ENCODE measurements around the gene FBLN2. TPM values are rescaled to one million over a fixed set of nuclear protein-coding genes. Genes with fewer than 3 reads are reported as not detected.
"Not testable (repeated sequence)": the region's sequence is repeated elsewhere in the genome, so short reads cannot be mapped to it uniquely, and the experiment has no call there.

Gene FBLN2
- total RNA-seq, 2 donors from 2014 or later, result 0.19 TPM; not detected in 1

DNA sequence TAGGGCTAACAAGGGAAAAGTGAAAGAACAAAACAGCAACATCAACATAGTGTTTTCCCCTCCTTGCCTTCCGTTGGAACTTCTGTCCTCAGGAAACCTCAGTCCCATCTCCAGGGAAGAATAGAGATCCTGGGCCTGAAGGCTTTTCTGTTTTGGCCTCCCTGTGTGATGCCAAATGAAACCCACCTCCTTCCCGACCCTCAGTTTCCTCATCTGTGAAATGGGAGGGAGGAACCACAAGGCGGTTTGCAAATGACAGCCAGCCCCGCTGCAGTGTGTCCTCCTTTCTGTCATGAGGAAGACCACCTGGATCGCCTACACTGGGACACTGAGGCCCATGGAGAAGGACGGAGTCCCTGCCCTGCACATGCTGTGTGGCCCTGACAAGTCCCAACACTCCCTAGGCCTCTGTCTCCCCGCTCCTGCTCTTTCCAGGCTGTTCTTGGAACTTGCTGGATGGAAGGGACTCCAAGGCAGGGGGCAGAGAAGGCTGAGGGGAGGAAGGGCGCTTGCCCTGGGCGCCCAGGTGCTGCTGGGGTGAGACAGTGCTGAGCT lies 28.5 kb upstream of the FBLN2 start:
- Mint-ChIP-seq H3K27me3 (no peaks in the 10 kb centered on the region), H3K9me3 (no peaks in the 10 kb centered on the region), H3K4me3 (no peak overlapping the region), H3K27ac (no peak overlapping the region), H3K4me1 (no peaks in the 10 kb centered on the region), H3K36me3 (ENCODE audit: low read depth) (no peaks in the 10 kb centered on the region)
- ATAC-seq (replicated peaks), result no peak

DNA sequence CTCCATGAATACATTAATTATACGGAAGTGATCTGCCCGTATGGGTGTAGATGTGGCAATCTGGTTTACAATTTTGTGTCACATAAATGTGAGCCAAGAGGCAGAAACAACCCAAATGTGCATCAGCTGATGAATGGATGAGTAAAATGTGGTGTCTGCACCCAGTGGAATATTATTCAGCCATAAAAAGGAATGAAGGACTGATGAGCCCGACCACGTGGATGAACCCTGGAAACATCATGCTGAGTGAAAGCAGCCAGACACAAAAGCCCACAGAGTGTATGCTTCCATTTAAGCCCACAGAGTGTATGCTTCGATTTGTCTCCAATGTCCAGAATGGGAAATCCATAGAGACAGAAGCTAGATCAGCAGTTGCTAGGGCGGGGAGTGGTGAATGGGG lies 27.6 kb upstream of the FBLN2 start:
- Mint-ChIP-seq H3K4me1 (no peaks in the 10 kb centered on the region), H3K9me3 (no peaks in the 10 kb centered on the region), H3K36me3 (ENCODE audit: low read depth) (no peaks in the 10 kb centered on the region), H3K4me3 (no peak overlapping the region), H3K27ac (no peak overlapping the region), H3K27me3 (no peaks in the 10 kb centered on the region)
- no peak for ATAC-seq (replicated peaks)

DNA sequence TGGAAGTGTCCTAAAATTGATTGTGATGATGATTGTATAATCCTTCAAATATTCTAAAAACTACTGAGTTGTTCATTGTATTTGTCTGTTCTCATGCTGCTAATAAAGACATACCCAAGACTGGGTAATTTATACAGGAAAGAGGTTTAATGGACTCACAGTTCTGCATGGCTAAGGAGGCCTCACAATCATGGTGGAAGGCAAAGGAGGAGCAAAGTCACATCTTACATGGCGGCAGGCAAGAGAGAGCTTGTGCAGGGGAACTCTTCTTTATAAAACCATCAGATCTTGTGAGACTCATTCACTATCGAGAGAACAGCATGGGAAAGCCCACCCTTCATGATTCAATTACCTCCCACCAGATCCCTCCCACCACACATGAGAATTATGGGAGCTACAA lies 27.2 kb upstream of the FBLN2 start:
- H3K4me3 Mint-ChIP-seq; H3K36me3 Mint-ChIP-seq (ENCODE audit: low read depth); H3K27me3 Mint-ChIP-seq; H3K9me3 Mint-ChIP-seq; ATAC-seq (replicated peaks); H3K4me1 Mint-ChIP-seq; H3K27ac Mint-ChIP-seq: not testable (repeated sequence)

DNA sequence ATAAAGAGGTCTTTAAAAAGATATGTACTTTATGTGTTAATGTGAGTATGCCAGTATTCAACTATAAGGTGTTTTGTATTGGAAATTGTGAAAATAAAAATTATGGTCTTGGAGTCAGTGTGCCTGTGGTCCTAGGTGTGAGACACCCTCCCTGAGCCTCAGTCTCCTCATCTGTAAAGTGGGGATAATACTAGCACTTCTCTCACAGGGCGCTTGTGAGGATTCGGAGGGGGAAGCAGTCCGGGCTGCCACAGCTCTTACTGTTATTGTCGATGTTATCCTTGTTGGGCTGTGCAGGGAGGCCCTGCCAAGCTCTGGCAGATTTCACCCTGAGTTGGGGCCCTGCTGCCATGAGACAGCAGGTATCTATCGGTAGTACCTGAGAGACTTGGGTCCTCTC lies 26.7 kb upstream of the FBLN2 start:
- H3K27me3 Mint-ChIP-seq, result no peaks in the 10 kb centered on the region
- no peak for ATAC-seq (replicated peaks)
- H3K27ac Mint-ChIP-seq, result no peak overlapping the region
- no peaks in the 10 kb centered on the region for H3K36me3 Mint-ChIP-seq (ENCODE audit: low read depth)
- H3K4me3 Mint-ChIP-seq, result no peak overlapping the region
- H3K9me3 Mint-ChIP-seq, result no peaks in the 10 kb centered on the region
- H3K4me1 Mint-ChIP-seq, result no peaks in the 10 kb centered on the region

DNA sequence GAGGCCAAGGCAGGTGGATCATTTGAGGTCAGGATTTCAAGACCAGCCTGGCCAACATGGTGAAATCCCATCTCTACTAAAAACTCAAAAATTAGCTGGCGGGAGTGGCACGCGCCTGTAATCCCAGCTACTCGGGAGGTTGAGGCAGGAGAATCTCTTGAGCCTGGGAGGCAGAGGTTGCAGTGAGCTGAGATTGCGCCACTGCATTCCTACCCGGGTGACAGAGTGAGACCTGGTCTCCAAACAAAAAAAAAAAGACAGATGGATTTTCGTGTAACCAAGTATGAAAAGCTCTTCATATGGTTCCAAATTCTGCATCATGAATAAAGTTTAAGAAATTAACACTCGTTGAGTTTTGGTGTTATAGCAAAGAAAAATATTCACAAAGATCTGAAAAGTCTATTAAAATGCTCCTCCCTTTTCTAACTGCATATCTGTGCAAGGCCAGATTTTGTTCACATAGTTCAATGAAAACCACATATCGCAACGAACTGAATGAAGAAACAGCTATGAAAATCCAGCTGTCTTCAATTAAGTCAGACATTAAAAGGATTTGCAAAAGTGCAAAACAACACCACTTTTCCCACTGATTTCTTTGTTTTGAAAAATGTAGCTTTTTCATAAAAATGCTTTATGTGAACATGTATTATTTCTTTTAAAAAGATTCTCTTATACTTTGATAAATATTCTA lies 23.8 kb upstream of the FBLN2 start:
- Mint-ChIP-seq H3K9me3 (no peaks in the 10 kb centered on the region), H3K27ac (no peak overlapping the region), H3K27me3 (peaks cover 10% of the 10 kb centered on the region), H3K4me1 (no peaks in the 10 kb centered on the region), H3K36me3 (ENCODE audit: low read depth) (no peaks in the 10 kb centered on the region), H3K4me3 (no peak overlapping the region)
- ATAC-seq (replicated peaks), result no peak

DNA sequence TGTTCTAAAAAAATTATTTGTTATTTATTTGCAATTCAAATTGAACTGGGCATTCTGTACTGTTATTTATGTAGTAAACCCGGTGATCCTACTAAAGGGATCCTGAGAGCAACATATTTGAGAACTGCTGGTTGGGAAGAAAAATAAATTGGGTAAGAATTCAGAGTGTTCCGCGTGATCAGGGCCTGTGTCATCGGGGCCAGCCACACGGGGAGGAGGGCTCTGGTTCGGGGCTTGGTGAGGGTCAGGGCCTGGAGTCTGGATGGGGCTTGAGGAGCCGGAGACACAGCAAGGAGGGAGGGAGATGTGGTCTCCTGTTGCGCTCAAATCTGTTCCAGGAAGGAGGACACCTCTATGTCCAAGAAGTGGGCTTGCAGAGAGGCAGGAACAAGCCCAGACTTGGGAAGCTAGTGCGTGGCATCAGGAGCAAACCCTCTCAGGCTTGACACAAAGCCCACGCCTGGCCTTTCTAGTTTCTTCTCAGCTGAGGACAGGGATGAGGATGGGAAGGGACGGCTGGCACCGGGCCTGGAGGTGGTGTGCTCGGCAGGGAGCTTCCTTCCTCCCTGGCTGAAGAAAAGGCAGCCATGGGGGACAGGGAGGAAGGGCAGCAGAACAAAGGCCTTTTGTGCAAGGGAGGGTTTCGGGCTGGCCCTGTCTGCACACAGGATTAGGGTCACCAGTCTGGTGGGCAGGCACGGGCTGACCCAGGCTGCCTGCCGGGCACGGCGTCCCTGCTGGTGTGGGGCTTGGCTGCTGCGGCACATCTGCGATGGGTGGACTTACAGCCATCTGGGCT lies 22.9 kb upstream of the FBLN2 start:
- Mint-ChIP-seq H3K9me3 (no peaks in the 10 kb centered on the region), H3K27ac (no peak overlapping the region), H3K4me3 (no peak overlapping the region), H3K27me3 (peaks cover 10% of the 10 kb centered on the region), H3K4me1 (no peaks in the 10 kb centered on the region), H3K36me3 (ENCODE audit: low read depth) (no peaks in the 10 kb centered on the region)
- ATAC-seq (replicated peaks), result no peak

DNA sequence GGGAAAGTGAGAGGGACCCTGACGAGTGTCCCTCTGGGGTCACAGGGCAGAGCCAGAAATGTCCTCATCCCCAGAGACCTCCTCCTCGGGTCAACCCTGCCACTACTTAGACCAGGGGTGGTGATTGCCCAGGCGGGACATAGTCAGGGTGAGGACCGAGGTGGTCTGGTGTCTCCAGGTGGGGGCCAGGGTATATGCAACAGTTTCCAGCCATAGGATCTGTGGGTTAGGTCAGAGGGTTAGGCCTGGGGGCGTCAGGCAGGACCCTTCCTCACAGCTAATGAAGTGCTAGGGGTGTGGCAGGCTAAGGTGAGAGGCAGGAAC lies 22.3 kb upstream of the FBLN2 start:
- no peak for ATAC-seq (replicated peaks)
- Mint-ChIP-seq H3K36me3 (ENCODE audit: low read depth) (no peaks in the 10 kb centered on the region), H3K27me3 (peaks cover 10% of the 10 kb centered on the region)

DNA sequence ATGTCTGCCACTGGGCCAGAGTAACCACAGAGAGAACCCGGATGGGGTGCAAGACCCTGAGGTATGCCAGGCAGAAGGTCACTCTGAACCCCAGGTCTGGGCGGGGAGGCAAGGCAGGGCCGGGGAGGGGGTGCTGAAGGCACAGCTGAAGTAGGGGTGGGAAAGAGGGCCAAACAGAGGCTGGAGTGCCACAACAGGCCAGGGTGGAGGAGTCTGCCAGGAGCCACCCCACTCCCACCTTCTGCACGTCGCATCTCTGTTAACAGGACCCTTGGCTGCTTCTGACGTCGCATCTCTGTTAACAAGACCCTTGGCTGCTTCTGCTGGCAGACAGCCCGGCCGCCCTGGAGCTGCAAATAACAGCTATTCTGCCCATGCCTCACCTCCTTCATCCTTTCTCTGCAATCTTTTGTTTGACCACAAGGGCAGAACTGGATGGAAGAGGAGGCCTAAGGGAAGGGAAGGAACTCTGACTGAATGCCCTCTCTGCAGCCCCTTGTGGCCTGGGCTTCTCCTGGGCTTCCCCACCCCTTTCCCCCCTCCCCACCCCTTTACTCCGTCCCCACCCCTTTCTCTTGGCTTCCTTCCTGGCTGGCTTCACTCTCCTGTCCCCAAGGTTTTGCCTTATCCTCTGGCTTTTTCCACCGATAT lies 20.6 kb upstream of the FBLN2 start:
- Mint-ChIP-seq H3K36me3 (ENCODE audit: low read depth) (no peaks in the 10 kb centered on the region), H3K27me3 (peaks cover 13% of the 10 kb centered on the region), H3K9me3 (no peaks in the 10 kb centered on the region), H3K4me3 (no peak overlapping the region), H3K4me1 (no peaks in the 10 kb centered on the region), H3K27ac (no peak overlapping the region)
- ATAC-seq (replicated peaks), result no peak

More for the DNA sequence above, 22.3 kb upstream of the FBLN2 start:
- Mint-ChIP-seq H3K4me1 (no peaks in the 10 kb centered on the region), H3K4me3 (no peak overlapping the region), H3K27ac (no peak overlapping the region), H3K9me3 (no peaks in the 10 kb centered on the region)

DNA sequence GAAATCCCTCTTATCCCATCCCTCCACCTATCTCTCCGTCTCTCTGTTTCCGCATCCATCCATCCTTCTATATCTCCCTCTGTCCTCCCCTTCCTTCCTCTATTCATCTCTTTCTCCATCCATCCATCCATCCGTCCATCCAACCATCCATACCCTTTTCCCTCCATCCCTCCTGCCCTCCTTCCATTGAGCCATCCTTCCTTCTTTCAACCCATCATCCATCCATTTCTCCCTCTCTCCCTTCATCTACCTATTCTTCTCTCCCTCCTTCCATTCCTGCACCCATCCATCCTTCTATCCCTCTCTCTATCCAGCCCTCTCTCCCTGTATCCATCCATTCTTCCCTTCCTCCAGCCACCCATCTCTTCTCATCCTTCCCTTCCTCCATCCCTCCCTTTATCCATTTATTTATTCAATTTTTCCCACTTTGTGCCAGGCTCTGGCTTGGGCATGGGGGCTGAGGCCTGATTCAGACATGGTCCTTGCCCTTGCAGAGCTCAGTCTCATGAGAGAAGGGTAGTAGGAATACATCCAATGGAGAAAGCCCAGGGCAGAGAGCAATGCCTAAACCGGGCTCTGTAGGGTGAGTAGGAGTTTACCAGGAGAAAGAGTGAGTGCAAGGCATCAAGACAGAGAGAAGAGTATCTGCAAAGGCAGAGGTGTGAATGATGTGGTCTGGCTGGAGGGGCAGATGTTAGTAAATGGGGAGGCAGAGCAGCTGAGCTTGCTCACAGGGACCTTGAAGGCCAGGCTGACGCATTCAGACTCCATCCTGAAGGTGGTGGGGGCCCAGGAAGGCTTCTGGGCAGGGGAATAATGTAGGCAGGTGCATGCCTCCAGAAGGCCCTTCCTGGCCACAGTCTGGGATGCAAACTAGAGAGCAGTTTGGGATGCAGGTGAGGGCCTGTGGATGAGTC lies 19.5 kb upstream of the FBLN2 start:
- Mint-ChIP-seq H3K9me3 (no peaks in the 10 kb centered on the region), H3K27me3 (peaks cover 18% of the 10 kb centered on the region), H3K4me1 (no peaks in the 10 kb centered on the region), H3K4me3 (no peak overlapping the region), H3K27ac (no peak overlapping the region), H3K36me3 (ENCODE audit: low read depth) (no peaks in the 10 kb centered on the region)
- no peak for ATAC-seq (replicated peaks)

DNA sequence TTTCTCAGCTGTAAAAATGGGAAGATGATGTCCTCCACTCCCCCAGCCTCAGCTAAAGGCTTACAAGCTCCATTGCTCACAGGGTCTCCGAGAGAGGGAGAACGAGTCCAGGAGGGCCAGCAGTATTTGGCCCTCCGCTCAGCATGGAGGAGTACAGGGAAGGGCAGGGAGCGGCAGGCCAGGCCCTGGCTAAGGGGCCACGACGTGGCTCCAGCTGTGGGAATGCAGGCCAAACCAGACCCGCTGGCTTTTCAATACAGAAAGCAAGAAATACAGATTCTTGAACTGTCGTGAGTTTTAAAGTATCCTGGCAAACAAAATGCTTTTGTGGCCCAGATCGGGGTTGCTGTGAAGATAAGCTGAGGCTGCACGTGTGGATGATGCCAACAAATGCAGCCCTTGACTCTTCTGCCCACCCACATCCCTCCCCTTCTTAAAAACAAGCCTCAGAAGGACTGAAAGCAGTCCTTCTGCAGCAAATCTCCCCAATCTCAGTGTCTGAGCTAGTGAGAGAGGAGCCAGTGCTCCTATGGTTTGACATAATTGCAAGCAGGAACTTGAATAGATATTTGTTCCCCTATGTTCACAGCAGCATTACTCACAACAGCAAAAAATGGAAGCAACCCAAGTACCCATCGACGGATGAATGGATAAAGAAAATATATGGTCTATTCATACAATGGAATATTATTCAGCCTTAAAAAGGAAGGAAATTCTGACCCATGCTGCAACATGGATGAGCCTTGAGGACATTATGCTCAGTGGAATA lies 18.5 kb upstream of the FBLN2 start:
- H3K27ac Mint-ChIP-seq, result no peak overlapping the region
- H3K9me3 Mint-ChIP-seq, result no peaks in the 10 kb centered on the region
- H3K4me1 Mint-ChIP-seq, result no peaks in the 10 kb centered on the region
- no peak for ATAC-seq (replicated peaks)
- no peak overlapping the region for H3K4me3 Mint-ChIP-seq
- H3K27me3 Mint-ChIP-seq, result peaks cover 25% of the 10 kb centered on the region
- no peaks in the 10 kb centered on the region for H3K36me3 Mint-ChIP-seq (ENCODE audit: low read depth)

DNA sequence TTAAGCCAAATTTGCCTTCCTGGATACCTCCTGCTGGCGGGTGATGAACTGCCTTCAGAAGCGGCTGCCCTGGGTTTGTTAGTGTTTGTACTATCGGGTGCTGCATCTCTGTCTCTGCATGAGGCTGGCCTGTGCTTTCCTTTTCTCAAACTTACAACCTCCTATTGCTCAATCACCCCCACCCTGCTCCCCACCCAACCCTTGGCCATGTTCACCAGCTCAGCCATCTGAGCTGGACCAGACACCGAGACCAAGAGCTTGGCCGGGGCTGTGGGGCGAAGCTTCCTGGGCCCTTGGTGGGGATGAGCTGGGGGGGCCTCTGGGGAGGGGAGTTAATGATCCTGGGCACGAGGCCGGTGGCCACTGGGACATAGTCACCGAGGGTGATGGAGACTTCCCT lies 16.8 kb upstream of the FBLN2 start:
- no peaks in the 10 kb centered on the region for H3K36me3 Mint-ChIP-seq (ENCODE audit: low read depth)
- H3K9me3 Mint-ChIP-seq, result no peaks in the 10 kb centered on the region
- no peak overlapping the region for H3K4me3 Mint-ChIP-seq
- ATAC-seq (replicated peaks), result no peak
- H3K27me3 Mint-ChIP-seq, result peaks cover 30% of the 10 kb centered on the region
- H3K4me1 Mint-ChIP-seq, result peaks cover 3% of the 10 kb centered on the region
- H3K27ac Mint-ChIP-seq, result no peak overlapping the region

DNA sequence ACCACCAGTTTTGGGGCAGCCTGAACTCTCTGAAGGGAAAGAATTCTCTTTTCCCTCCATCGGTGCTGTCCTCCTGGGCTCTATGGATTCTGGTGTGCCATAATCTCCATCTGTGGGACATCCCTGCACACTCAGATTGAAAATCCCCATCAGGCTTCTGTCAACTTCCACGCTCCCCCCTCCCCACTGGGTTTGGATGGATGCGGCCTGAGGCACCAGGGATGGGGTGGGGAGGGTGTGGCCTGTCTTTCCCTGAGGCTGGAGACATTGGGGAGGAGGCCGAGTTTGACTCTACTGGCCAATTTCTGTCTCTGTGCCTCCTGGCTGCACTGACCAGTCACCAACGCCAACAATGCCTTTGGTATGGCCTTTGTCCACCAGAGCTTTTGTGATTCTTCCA lies 16.3 kb upstream of the FBLN2 start:
- H3K4me3 Mint-ChIP-seq, result no peak overlapping the region
- H3K4me1 Mint-ChIP-seq, result peaks cover 3% of the 10 kb centered on the region
- peaks cover 33% of the 10 kb centered on the region for H3K27me3 Mint-ChIP-seq
- H3K9me3 Mint-ChIP-seq, result no peaks in the 10 kb centered on the region
- no peak for ATAC-seq (replicated peaks)
- H3K36me3 Mint-ChIP-seq (ENCODE audit: low read depth), result no peaks in the 10 kb centered on the region
- H3K27ac Mint-ChIP-seq, result no peak overlapping the region

DNA sequence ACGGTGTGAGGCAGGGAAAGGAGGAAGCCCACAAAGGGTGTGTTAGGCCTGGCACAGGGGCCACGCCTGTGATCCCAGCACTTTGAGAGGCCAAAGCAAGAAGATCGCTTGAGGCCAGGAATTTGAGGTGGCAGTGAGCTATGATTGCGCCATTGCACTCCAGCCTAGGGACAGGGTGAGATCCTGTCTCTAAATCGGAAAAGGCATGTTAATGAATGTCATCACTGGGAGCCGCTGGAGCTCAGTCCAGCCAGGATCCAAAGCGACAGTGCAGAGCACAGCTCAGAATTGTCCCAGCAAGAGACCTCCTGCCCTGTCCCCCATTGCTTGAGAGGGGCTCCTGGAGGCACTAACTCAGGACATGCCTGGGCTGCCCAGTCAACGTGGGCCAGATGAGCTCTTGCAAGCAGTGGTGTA lies 15.0 kb upstream of the FBLN2 start:
- no peak for ATAC-seq (replicated peaks)
- Mint-ChIP-seq H3K27ac (no peak overlapping the region), H3K27me3 (peaks cover 35% of the 10 kb centered on the region), H3K4me3 (no peak overlapping the region), H3K9me3 (no peaks in the 10 kb centered on the region), H3K4me1 (peaks cover 3% of the 10 kb centered on the region), H3K36me3 (ENCODE audit: low read depth) (no peaks in the 10 kb centered on the region)

DNA sequence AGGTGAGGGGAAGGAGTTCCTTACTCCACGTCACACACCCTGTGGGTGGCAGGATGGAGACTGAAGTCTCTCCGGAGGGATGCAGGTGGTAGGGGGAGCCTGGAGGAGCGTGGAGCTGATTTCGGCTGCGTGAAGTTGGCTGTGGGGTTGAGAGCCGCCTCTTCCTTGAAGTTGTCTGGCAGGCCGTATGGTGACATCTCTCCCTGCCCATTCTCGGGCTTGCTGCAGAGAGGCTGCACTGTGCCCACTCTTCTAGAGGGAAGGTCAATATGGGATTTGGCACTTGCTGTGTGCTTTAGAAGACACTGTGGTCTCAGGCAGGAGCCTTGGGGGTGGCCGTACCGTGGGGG lies 13.4 kb upstream of the FBLN2 start:
- Mint-ChIP-seq H3K9me3 (no peaks in the 10 kb centered on the region), H3K27ac (no peak overlapping the region)
- ATAC-seq (replicated peaks), result no peak

More for the DNA sequence above, 13.4 kb upstream of the FBLN2 start:
- Mint-ChIP-seq H3K4me1 (peaks cover 3% of the 10 kb centered on the region), H3K27me3 (peaks cover 27% of the 10 kb centered on the region), H3K4me3 (no peak overlapping the region), H3K36me3 (ENCODE audit: low read depth) (no peaks in the 10 kb centered on the region)
